Stomach (tissue), 9 donors: ENCODE data around the gene ITPA. TPM values are rescaled to one million over a fixed set of nuclear protein-coding genes. Genes with fewer than 3 reads are reported as not detected.

ENCODE experiments used
- DNase-seq, 2 donors: peaks; one replicate each; pipeline versions ENCODE4 v3.0.0 to v3.0.0-alpha.2; 2013 to 2019
- H3K27ac ChIP-seq, 5 donors: fragments of 200-600 bp in 4 of 5; sonication (generic) in 4 of 5; one replicate each; pipeline ENCODE4 v1.5.1; 2013 to 2019; ENCODE audit warnings: mild to moderate bottlenecking in 1 of 5, moderate library complexity in 1 of 5
- H3K27me3 ChIP-seq, 3 donors: fragments of 200-600 bp; sonication (generic); one replicate each; pipeline ENCODE4 v1.5.1; 2017 to 2019; ENCODE audit warnings: mixed run types in 1 of 3
- H3K36me3 ChIP-seq, 4 donors: fragments of 200-600 bp; sonication (generic); 1 replicate in 3 of 4; 2 replicates in 1 of 4; pipeline ENCODE4 v1.5.1; 2016 to 2019
- H3K4me1 ChIP-seq, 4 donors: fragments of 200-600 bp; sonication (generic); one replicate each; pipeline ENCODE4 v1.5.1; 2016 to 2019
- H3K4me3 ChIP-seq, 4 donors: fragments of 200-600 bp; sonication (generic) in 3 of 4; one replicate each; pipeline ENCODE4 v1.5.1; 2016 to 2019; ENCODE audit warnings: mild to moderate bottlenecking in 1 of 4
- H3K9me3 ChIP-seq, 4 donors: fragments of 200-600 bp; sonication (generic); one replicate each; pipeline ENCODE4 v1.5.1; 2016 to 2019
- EP300 ChIP-seq: sonication (generic); formaldehyde crosslinking; IDR thresholded peaks from one replicate; pipeline ENCODE4 v1.6.1; 2017; ENCODE audit warnings: antibody characterized with exemption
- POLR2A ChIP-seq, 4 donors: fragments of 450-650 bp; IDR thresholded peaks; one replicate each; pipeline ENCODE4 v1.6.1; 2016; ENCODE audit warnings: antibody characterized with exemption in 4 of 4, control low read depth in 2 of 4, mild to moderate bottlenecking in 1 of 4, moderate library complexity in 1 of 4
- POLR2AphosphoS5 ChIP-seq, 3 donors: sonication (generic); formaldehyde crosslinking; IDR thresholded peaks; one replicate each; pipeline ENCODE4 v1.6.1; 2016; ENCODE audit warnings: antibody characterized with exemption in 3 of 3
- WGBS, 5 donors: extraction: QIAGEN DNeasy Blood & Tissue Kit in 3 of 5; methylation state at CpG; one replicate each; pipeline versions ENCODE4 v1.1.5 to v1.1.7; 2013 to 2018; 5-methylcytosine and 5-hydroxymethylcytosine counted together
- intact Hi-C: fragments of 100-400 bp; cut with DNase I; formaldehyde crosslinking; loops from one replicate; pipeline ENCODE4 v1.15.1; 2023; ENCODE audit warnings: low total_unique reads
- polyA plus RNA-seq, 3 donors: library from polyadenylated mRNA; stranded (reverse); fragments of 200-250 nt; gene quantifications; one replicate each; pipeline ENCODE4 v1.2.3, GENCODE V29; 2013
- total RNA-seq, 5 donors: library from RNA; depleted of rRNA; stranded (reverse); fragments of >200 nt; gene quantifications; one replicate each; pipeline versions ENCODE4 v1.1.0 to v1.2.3, GENCODE V29; 2014 to 2016
- TF ChIP-seq, protein P1 (sequence below), 7 experiments: fragments of 450-650 bp in 4 of 7; fragments of 200-600 bp in 3 of 7; sonication (generic) in 3 of 7; IDR thresholded peaks; one replicate each; pipeline ENCODE4 v1.5.1; 2016 to 2019; ENCODE audit warnings: antibody characterized with exemption in 7 of 7, control low read depth in 2 of 7, mild to moderate bottlenecking in 1 of 7
- donor health status: healthy with polysubstance abuse.
- donor health status: Bipolar disorder and iron deficiency.
- donor health status: healthy.

ITPA gene
- total and polyA plus RNA-seq, 8 donors = 11.1 to 105 (median 48.7) TPM

- peaks cover 0 to 59% (median 12%) of the 10 kb centered on the region in 3 donors for H3K27me3 ChIP-seq
- H3K4me1 ChIP-seq = peaks cover 11 to 22% (median 18%) of the 10 kb centered on the region in 4 donors
- no peak overlapping the region for H3K27ac ChIP-seq
- peaks cover 0 to 11% (median 7%) of the 10 kb centered on the region in 4 donors for H3K36me3 ChIP-seq
- WGBS, 5 donors = 57 to 71% (median 61%) methylated on average over 4 of the region's 4 CpGs
- TF ChIP-seq POLR2A (IDR thresholded peaks at IDR 0.05) = no peak
- TF ChIP-seq, protein P1, sequence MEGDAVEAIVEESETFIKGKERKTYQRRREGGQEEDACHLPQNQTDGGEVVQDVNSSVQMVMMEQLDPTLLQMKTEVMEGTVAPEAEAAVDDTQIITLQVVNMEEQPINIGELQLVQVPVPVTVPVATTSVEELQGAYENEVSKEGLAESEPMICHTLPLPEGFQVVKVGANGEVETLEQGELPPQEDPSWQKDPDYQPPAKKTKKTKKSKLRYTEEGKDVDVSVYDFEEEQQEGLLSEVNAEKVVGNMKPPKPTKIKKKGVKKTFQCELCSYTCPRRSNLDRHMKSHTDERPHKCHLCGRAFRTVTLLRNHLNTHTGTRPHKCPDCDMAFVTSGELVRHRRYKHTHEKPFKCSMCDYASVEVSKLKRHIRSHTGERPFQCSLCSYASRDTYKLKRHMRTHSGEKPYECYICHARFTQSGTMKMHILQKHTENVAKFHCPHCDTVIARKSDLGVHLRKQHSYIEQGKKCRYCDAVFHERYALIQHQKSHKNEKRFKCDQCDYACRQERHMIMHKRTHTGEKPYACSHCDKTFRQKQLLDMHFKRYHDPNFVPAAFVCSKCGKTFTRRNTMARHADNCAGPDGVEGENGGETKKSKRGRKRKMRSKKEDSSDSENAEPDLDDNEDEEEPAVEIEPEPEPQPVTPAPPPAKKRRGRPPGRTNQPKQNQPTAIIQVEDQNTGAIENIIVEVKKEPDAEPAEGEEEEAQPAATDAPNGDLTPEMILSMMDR (IDR thresholded peaks at IDR 0.05) = no peak
- no peak for TF ChIP-seq POLR2AphosphoS5 (IDR thresholded peaks at IDR 0.05)
- no peak for TF ChIP-seq EP300
- H3K9me3 ChIP-seq = no peaks in the 10 kb centered on the region
- H3K4me3 ChIP-seq = no peak overlapping the region
- no peak for DNase-seq
- intact Hi-C loops = no loop called here
Measured at GRCh38 chr20:3245711-3246110, 36.4 kb downstream of the ITPA start.

DNA sequence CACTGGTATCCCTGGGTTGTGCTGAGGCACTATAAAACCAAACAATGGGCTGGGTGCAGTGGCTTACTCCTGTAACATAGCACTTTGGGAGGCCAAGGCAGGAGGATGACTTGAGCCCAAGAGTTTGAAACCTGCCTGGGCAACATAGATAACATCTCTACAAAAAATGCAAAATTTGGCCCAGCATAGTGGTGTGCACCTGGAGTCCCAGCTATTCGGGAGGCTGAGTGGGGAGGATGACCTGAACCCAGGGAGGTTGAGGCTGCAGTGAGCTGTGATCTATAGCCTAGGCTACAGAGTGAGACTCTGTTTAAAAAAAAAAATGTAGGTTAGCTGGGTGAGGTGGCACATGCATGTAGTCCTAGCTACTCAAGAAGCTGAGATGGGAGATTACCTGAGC lies 37.4 kb downstream of the ITPA start:
- Histone ChIP-seq H3K4me1 (peaks cover 11 to 23% (median 18%) of the 10 kb centered on the region in 4 donors), H3K36me3 (peaks cover 0 to 20% (median 17%) of the 10 kb centered on the region in 4 donors), H3K4me3 (no peak overlapping the region), H3K9me3 (no peaks in the 10 kb centered on the region), H3K27ac (no peak overlapping the region), H3K27me3 (peaks cover 0 to 51% (median 12%) of the 10 kb centered on the region in 3 donors)
- intact Hi-C loops = no loop called here
- no peak for TF ChIP-seq POLR2A (IDR thresholded peaks at IDR 0.05)
- TF ChIP-seq, protein P1 (IDR thresholded peaks at IDR 0.05) = no peak
- TF ChIP-seq POLR2AphosphoS5 (IDR thresholded peaks at IDR 0.05) = no peak
- no peak for TF ChIP-seq EP300
- WGBS, 5 donors = 86 to 95% (median 90%) methylated on average over 1 of the region's 1 CpG
- DNase-seq = no peak

DNA sequence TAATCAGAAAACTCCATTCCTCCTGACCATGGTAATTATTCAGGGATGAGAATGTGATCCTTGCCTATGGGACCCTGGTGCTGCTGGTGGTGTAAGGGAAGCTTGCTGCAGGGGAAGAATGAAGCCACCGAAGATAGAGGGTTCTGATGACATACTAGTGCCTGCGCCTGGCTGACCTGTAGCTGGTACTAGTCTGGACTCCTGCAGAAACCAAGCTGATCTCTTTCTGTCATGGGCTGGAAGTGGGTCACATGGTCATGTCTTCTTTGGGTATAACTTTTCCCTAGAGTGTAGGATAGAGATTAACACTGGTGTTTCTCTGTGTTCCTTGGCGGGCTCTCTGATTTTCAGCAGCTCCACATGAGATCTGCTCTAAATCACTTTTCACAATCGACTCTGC lies 38.3 kb downstream of the ITPA start:
- no peaks in the 10 kb centered on the region for H3K9me3 ChIP-seq
- peaks cover 0 to 44% (median 12%) of the 10 kb centered on the region in 3 donors for H3K27me3 ChIP-seq
- no peak for DNase-seq
- H3K36me3 ChIP-seq = peaks cover 0 to 29% (median 27%) of the 10 kb centered on the region in 4 donors
- peaks cover 11 to 25% (median 18%) of the 10 kb centered on the region in 4 donors for H3K4me1 ChIP-seq
- H3K27ac ChIP-seq = no peak overlapping the region
- TF ChIP-seq POLR2A (IDR thresholded peaks at IDR 0.05) (no peak), POLR2AphosphoS5 (IDR thresholded peaks at IDR 0.05) (no peak), EP300 (no peak)
- TF ChIP-seq, protein P1 (IDR thresholded peaks at IDR 0.05) = no peak
- no peak overlapping the region for H3K4me3 ChIP-seq
- 49 to 70% (median 67%) methylated on average over 4 of the region's 4 CpGs for WGBS, 5 donors
- intact Hi-C loops = no loop called here

GRCh38 chr20:3248167-3248992 lies 39.1 kb downstream of the ITPA start:
- Histone ChIP-seq H3K4me1 (peaks cover 11 to 25% (median 18%) of the 10 kb centered on the region in 4 donors), H3K36me3 (peaks cover 0 to 37% (median 34%) of the 10 kb centered on the region in 4 donors), H3K27ac (no peak overlapping the region), H3K4me3 (peak overlapping the region; percentile 1 to 39 (median 16)), H3K9me3 (no peaks in the 10 kb centered on the region), H3K27me3 (peaks cover 0 to 40% (median 12%) of the 10 kb centered on the region in 3 donors)
- DNase-seq = peak; percentile 42 to 67
- TF ChIP-seq EP300 (no peak), POLR2A (IDR thresholded peaks at IDR 0.05) (no peak)
- intact Hi-C loops = no loop called here
- 7 to 16% (median 9%) methylated on average over 33 to 53 of the region's 53 CpGs for WGBS, 5 donors
